ENCODE data around the gene PCDHB9.
"Not testable (repeated sequence)": the region's sequence is repeated elsewhere in the genome, so short reads cannot be mapped to it uniquely, and the experiment has no call there.

The PCDHB9 gene
- 0.04 to 0.12 reads per million in 2 experiments for total RNA-seq

GRCh38 chr5:141186897-141187512 is at the start of gene PCDHB9:
Gene PCDHB9, plus strand, starts transcription at chr5:141187161. Its CDS starts 158 bp downstream, at chr5:141187319.
- peak; percentile 11 for DNase-seq (ENCODE audit: low read depth)

- DNase-seq (ENCODE audit: low read depth), result not testable (repeated sequence)
These were observed 49.6 kb upstream of the PCDHB9 start for GRCh38 chr5:141137346-141137745.

GRCh38 chr5:141149812-141150211 is 37.1 kb upstream of the PCDHB9 start, which contains the start of gene PCDHB6:
Gene PCDHB6, plus strand, starts transcription at chr5:141150057. Its CDS starts 201 bp downstream, at chr5:141150258.
- DNase-seq (ENCODE audit: low read depth), result no peak

DNA sequence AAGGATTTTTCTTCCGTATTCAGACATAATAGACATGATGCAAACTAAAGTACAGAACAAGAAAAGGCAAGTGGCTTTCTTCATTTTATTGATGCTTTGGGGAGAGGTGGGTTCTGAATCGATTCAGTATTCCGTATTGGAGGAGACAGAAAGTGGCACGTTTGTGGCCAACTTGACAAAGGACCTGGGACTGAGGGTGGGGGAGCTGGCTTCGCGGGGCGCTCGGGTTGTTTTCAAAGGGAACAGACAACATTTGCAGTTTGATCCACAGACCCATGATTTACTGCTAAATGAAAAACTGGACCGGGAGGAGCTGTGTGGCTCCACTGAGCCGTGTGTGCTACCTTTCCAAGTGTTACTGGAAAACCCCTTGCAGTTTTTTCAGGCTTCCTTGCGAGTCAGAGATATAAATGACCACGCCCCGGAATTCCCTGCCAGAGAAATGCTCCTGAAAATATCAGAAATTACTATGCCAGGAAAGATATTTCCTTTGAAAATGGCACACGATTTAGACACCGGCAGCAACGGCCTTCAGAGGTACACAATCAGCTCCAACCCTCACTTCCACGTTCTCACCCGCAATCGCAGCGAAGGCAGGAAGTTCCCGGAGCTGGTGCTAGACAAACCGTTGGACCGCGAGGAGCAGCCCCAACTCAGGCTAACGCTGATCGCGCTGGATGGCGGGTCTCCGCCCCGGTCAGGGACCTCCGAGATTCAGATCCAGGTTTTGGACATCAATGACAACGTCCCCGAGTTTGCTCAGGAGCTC is 36.6 kb upstream of the PCDHB9 start:
- no peak for DNase-seq (ENCODE audit: low read depth)

DNA sequence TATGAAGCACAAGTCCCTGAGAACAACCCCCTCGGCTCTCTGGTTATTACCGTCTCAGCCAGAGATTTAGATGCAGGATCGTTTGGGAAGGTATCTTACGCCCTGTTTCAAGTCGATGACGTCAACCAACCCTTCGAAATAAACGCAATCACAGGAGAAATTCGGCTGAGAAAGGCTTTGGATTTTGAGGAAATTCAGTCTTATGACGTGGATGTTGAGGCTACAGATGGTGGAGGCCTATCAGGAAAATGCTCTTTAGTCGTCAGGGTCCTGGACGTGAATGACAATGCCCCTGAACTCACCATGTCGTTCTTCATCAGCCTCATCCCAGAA is 36.0 kb upstream of the PCDHB9 start:
- DNase-seq (ENCODE audit: low read depth), result no peak

- not testable (repeated sequence) for DNase-seq (ENCODE audit: low read depth)
These were observed 35.3 kb upstream of the PCDHB9 start for GRCh38 chr5:141151632-141152031.

DNA sequence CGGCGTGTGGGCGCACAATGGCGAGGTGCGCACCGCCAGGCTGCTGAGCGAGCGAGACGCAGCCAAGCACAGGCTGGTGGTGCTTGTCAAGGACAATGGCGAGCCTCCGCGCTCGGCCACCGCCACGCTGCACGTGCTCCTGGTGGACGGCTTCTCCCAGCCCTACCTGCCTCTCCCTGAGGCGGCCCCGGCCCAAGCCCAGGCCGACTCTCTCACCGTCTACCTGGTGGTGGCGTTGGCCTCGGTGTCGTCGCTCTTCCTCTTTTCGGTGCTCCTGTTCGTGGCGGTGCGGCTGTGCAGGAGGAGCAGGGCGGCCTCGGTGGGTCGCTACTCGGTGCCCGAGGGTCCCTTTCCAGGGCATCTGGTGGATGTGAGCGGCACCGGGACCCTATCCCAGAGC is 34.9 kb upstream of the PCDHB9 start:
- DNase-seq (ENCODE audit: low read depth), result not testable (repeated sequence)

DNA sequence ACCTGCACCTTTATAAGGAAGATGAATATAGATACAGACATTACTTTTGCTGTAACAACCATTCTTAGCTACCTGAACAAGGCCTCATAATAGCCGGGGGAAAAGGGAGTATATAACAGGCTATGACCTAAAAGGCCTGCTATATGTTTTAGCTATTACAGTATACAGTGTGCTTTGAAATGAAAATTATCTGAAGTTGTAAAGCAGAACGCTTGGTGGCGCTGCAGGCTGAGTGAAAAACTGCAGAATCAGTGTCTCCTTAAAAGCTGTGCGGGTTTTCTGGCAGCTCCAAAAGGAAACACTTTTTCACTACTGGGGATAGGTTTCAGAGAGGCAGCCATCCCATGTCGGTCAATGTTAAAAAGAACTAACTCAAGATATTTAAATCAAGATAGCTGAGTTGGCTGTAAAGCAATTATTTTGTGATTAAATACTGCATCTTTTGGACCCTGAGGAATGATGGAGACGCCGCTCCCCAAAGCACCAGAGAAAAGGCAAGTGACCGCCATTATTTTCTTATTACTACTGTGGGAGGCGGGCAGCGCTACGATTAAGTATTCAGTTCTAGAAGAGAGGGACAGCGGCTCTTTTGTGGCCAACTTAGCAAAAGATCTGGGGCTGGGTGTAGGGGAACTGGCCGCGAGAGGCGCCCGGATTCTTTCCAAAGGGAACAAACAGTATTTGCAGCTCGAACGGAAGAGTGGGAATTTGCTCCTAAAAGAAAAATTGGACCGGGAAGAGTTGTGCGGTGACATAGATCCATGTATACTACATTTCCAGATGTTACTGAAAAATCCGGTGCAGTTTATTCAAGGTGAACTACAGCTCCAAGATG is 31.2 kb upstream of the PCDHB9 start:
- DNase-seq (ENCODE audit: low read depth), result no peak

GRCh38 chr5:141157356-141157755 is 29.6 kb upstream of the PCDHB9 start:
- DNase-seq (ENCODE audit: low read depth), result not testable (repeated sequence)

- DNase-seq (ENCODE audit: low read depth), result not testable (repeated sequence)
These were observed 29.1 kb upstream of the PCDHB9 start for GRCh38 chr5:141157901-141158300.

- DNase-seq (ENCODE audit: low read depth), result no peak
These were observed 14.4 kb upstream of the PCDHB9 start, which contains the start of gene PCDHB7 for GRCh38 chr5:141172381-141173204. Gene PCDHB7, plus strand, starts transcription at chr5:141172644. Its CDS starts 192 bp downstream, at chr5:141172836.

- not testable (repeated sequence) for DNase-seq (ENCODE audit: low read depth)
These were observed 12.5 kb upstream of the PCDHB9 start for GRCh38 chr5:141174291-141175104.

DNA sequence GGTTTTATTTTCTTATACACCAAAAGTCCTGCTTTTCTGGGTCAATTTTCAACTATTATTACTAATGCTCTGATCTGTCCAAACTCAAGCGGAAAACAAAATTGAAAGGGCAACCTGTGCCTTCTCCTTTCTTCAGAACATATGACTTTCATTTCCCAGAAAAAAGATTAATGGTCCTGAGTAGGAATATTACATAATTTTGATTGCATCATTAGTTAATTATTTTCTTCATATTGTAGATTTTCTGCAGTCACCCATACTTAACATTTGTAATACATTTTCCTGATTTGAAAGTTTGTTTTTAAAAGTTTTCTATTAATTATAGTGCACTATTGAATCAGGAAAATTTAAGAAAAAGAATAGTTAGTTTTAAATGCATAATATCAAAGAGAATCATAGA is 11.0 kb upstream of the PCDHB9 start:
- DNase-seq (ENCODE audit: low read depth), result no peak

GRCh38 chr5:141177577-141178191 is 9.3 kb upstream of the PCDHB9 start, which contains the start of gene PCDHB8:
Gene PCDHB8, plus strand, starts transcription at chr5:141177790. Its CDS starts 245 bp downstream, at chr5:141178035.
- DNase-seq (ENCODE audit: low read depth), result not testable (repeated sequence)

DNA sequence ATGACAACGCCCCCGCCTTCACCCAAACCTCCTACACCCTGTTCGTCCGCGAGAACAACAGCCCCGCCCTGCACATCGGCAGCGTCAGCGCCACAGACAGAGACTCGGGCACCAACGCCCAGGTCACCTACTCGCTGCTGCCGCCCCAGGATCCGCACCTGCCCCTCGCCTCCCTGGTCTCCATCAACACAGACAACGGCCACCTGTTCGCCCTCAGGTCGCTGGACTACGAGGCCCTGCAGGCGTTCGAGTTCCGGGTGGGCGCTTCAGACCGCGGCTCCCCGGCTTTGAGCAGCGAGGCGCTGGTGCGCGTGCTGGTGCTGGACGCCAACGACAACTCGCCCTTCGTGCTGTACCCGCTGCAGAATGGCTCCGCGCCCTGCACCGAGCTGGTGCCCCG is 7.6 kb upstream of the PCDHB9 start:
- DNase-seq (ENCODE audit: low read depth), result not testable (repeated sequence)

DNA sequence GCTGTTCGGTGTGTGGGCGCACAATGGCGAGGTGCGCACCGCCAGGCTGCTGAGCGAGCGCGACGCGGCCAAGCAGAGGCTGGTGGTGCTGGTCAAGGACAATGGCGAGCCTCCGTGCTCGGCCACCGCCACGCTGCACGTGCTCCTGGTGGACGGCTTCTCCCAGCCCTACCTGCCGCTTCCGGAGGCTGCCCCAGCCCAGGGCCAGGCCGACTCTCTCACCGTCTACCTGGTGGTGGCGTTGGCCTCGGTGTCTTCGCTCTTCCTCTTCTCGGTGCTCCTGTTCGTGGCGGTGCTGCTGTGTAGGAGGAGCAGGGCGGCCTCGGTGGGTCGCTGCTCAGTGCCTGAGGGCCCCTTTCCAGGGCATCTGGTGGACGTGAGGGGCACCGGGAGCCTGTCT is 7.1 kb upstream of the PCDHB9 start:
- DNase-seq (ENCODE audit: low read depth), result not testable (repeated sequence)

DNA sequence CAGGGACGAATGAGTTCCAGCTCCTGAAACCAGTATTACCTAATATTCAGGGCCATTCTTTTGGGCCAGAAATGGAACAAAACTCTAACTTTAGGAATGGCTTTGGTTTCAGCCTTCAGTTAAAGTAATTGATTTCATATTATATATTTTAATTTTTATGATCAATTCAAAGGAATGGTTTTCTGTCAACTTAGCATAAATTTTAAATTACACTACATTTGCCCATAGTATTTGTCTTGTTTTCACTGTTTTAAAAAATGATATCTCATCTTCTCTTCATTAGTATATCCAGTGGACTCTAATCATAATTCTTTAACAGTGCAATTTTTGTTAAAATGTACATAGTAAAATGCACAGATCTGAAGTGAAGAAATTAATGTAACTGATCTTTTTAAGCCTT is 6.6 kb upstream of the PCDHB9 start:
- DNase-seq (ENCODE audit: low read depth), result no peak

DNA sequence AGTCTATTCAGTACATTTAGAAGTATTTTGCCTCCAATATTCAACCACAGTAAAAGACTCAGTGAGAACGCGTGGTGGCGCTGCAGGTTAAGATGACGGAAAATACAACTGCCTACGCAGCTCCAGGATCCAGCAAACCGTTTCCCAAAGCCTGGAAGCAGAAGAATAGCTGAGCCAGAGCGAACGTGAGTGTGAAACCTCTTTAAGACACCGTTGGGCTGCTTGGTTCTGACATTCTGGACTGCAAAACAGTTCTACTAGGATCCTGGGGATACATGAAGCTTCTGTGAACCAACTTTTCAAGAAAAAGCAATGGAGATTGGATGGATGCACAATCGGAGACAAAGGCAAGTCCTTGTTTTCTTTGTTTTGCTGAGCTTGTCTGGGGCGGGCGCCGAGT is 4.7 kb upstream of the PCDHB9 start, which contains the start of gene PCDHB16:
TSS of gene PCDHB16 (plus strand) at position 140 of the 400 bp plus-strand sequence. CDS start at position 313, 173 bp downstream.
- no peak for DNase-seq (ENCODE audit: low read depth)

DNA sequence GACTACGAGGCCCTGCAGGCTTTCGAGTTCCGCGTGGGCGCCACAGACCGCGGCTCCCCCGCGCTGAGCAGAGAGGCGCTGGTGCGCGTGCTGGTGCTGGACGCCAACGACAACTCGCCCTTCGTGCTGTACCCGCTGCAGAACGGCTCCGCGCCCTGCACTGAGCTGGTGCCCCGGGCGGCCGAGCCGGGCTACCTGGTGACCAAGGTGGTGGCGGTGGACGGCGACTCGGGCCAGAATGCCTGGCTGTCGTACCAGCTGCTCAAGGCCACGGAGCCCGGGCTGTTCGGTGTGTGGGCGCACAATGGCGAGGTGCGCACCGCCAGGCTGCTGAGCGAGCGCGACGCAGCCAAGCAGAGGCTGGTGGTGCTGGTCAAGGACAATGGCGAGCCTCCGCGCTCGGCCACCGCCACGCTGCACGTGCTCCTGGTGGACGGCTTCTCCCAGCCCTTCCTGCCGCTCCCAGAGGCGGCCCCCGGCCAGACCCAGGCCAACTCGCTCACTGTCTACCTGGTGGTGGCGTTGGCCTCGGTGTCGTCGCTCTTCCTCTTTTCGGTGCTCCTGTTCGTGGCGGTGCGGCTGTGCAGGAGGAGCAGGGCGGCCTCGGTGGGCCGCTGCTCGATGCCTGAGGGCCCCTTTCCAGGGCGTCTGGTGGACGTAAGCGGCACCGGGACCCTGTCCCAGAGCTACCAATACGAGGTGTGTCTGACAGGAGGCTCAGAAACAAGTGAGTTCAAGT is 2.7 kb upstream of the PCDHB9 start:
- not testable (repeated sequence) for DNase-seq (ENCODE audit: low read depth)
